ENCODE results near the gene CYREN.
A peak's percentile ranks its signal among the peaks of the same experiment; 100 is the strongest.
"Not testable (repeated sequence)": the region's sequence is repeated elsewhere in the genome, so short reads cannot be mapped to it uniquely, and the experiment has no call there.

CYREN gene

GRCh38 chr7:135158141-135158655 lies 12.3 kb downstream of the CYREN start:
- DNase-seq, result no peak

- no peak for DNase-seq
Measured at GRCh38 chr7:135156290-135156689, 14.2 kb downstream of the CYREN start.

- DNase-seq, result no peak
Measured at GRCh38 chr7:135154734-135155133, 15.8 kb downstream of the CYREN start.

GRCh38 chr7:135152442-135152841 lies 18.1 kb downstream of the CYREN start:
- no peak for DNase-seq

- DNase-seq, result peak in 1 of 2 donors; percentile 60
Measured at GRCh38 chr7:135151533-135151932, 19.0 kb downstream of the CYREN start.

GRCh38 chr7:135151132-135151531 lies 19.4 kb downstream of the CYREN start:
- DNase-seq, result no peak

GRCh38 chr7:135150072-135150782 lies 20.3 kb downstream of the CYREN start:
- DNase-seq, result no peak

GRCh38 chr7:135147899-135148721 lies 22.4 kb downstream of the CYREN start, which contains the start of gene TMEM140:
TSS of gene TMEM140 (plus strand) at chr7:135148072. CDS start at chr7:135164442, 16,370 bp downstream.
- peak; percentile 89 to 95 for DNase-seq

GRCh38 chr7:135147341-135147898 lies 23.1 kb downstream of the CYREN start:
- DNase-seq, result peak; percentile 58 to 80

GRCh38 chr7:135143885-135144668 lies 26.4 kb downstream of the CYREN start:
- no peak for DNase-seq

- no peak for DNase-seq
Measured at GRCh38 chr7:135129579-135129978, 40.9 kb downstream of the CYREN start.

GRCh38 chr7:135128931-135129330 lies 41.6 kb downstream of the CYREN start:
- no peak for DNase-seq

- not testable (repeated sequence) for DNase-seq
Measured at GRCh38 chr7:135124631-135125030, 45.9 kb downstream of the CYREN start.

- no peak for DNase-seq
Measured at GRCh38 chr7:135121868-135122267, 48.6 kb downstream of the CYREN start.

GRCh38 chr7:135117096-135117495 lies 53.4 kb downstream of the CYREN start:
- no peak for DNase-seq
